ENCODE results near the gene MCM6.

DNA sequence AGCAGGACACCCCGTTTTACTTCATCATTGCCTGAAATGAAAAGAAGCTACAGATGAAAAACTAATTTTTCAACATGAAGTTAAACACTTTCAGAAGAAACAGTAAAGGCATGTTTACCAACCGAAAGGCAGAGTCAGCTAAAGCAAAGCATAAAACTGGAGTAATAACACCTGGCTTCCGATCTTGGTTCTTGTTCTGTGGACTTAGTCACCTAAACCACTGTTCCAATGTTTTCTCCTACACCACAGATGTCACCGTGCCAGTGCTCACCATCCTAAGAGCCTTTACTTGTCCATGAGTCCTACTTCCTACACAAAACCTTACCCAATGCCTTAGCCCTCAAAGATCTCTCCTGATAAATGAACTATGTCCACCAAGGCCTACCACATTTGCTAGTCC lies 13.5 kb downstream of the MCM6 start:
- TF ChIP-seq CTCF (IDR thresholded peaks at IDR 0.05; ENCODE audit: insufficient read depth, low read depth, low read length) = no peak
- TF ChIP-seq EZH2 (IDR thresholded peaks at IDR 0.05; ENCODE audit: insufficient read depth, low read length) = no peak

All from astrocyte (in vitro differentiated cells and primary cell).